ENCODE results near the gene FUT7. TPM values are rescaled to one million over a fixed set of nuclear protein-coding genes. Genes with fewer than 3 reads are reported as not detected.

FUT7 gene
- total RNA-seq, 1 experiment from 2014 or later = not detected

GRCh38 chr9:137023157-137023556 lies 8.7 kb downstream of the FUT7 start:
- BruUV-seq (replicated peaks) = no TSS peak
- Histone ChIP-seq H3K4me1 (ENCODE audit: control insufficient read depth in 1 of 2, insufficient read depth in 2 of 2, low read length in 2 of 2) (peaks cover 28 to 40% of the 10 kb centered on the region in 2 experiments; a peak in 3 of 4 replicates), H3K9me3 (ENCODE audit: control insufficient read depth in 1 of 2, insufficient read depth in 1 of 2, low read depth in 1 of 2, low read length in 2 of 2) (no peaks in the 10 kb centered on the region), H3K36me3 (ENCODE audit: control insufficient read depth in 1 of 2, insufficient read depth in 2 of 2, low read length in 2 of 2) (peaks cover 0 to 3% of the 10 kb centered on the region in 2 experiments; a peak in 1 of 4 replicates), H4K20me1 (ENCODE audit: insufficient read depth) (no peaks in the 10 kb centered on the region), H3K9ac (ENCODE audit: low read length) (no peak overlapping the region), H3K4me3 (replicated peaks in 1 of 2; ENCODE audit: low read depth in 1 of 2, low read length in 2 of 2) (no peak overlapping the region), H2AFZ (ENCODE audit: low read depth, low read length, poor library complexity, severe bottlenecking) (no peak overlapping the region), H3K27ac (ENCODE audit: low read depth, low read length) (peak overlapping the region; percentile 47; the same call in 1 of the 2 replicates), H3K27me3 (ENCODE audit: insufficient read depth, low read length) (no peaks in the 10 kb centered on the region), H3K4me2 (ENCODE audit: low read length) (no peak overlapping the region), H3K79me2 (ENCODE audit: insufficient read depth, low read length) (peaks cover 31% of the 10 kb centered on the region), H3K9me2 (ENCODE audit: insufficient read depth) (no peaks in the 10 kb centered on the region)
- DNase-seq (ENCODE audit: low read depth, low spot score) = no peak
- TF ChIP-seq CBX3 (IDR thresholded peaks at IDR 0.05; ENCODE audit: low read depth) = no peak
- TF ChIP-seq TCF7L2 (IDR thresholded peaks at IDR 0.05; ENCODE audit: borderline replicate concordance, extremely low read depth, insufficient read depth, insufficient read length) = no peak
- no peak for TF ChIP-seq ZNF274 (IDR thresholded peaks at IDR 0.05; ENCODE audit: low read depth, low read length)
- no peak for TF ChIP-seq RAD21 (IDR thresholded peaks at IDR 0.05; ENCODE audit: low read depth)
- ChIA-PET POLR2A (no interaction called here), RAD21 (ENCODE audit: low non-redundant PET in 1 of 2, low total read pairs in 2 of 2, uncharacterized antibody in 2 of 2, unreplicated experiment in 2 of 2) (interaction anchor here in 1 of 2 experiments (0.6 kb wide), 1 partner anchor 140 kb away, joined by 3 read pairs; no protein-coding TSS in a partner anchor), CTCF (interaction anchor here (1.8 kb wide), 1 partner anchor 12 kb away, joined by 14 read pairs; no protein-coding TSS in a partner anchor)
- intact Hi-C loops (cut with micrococcal nuclease) = no loop called here
- no peak for ATAC-seq

- H3K9me2 ChIP-seq (ENCODE audit: insufficient read depth) = no peaks in the 10 kb centered on the region
- H3K9me3 ChIP-seq (ENCODE audit: control insufficient read depth in 1 of 2, insufficient read depth in 1 of 2, low read depth in 1 of 2, low read length in 2 of 2) = no peaks in the 10 kb centered on the region
- DNase-seq (ENCODE audit: low read depth, low spot score) (no peak), ATAC-seq (no peak; the same call in 1 of the 2 replicates)
- peaks cover 31% of the 10 kb centered on the region for H3K79me2 ChIP-seq (ENCODE audit: insufficient read depth, low read length)
- H3K27me3 ChIP-seq (ENCODE audit: insufficient read depth, low read length) = no peaks in the 10 kb centered on the region
- ChIA-PET CTCF (interaction anchor here (0.6 to 1.8 kb wide), 3 partner anchors 12 to 44 kb away, joined by 4 to 14 read pairs (median 6); partner anchors contain the start of gene NPDC1), RAD21 (ENCODE audit: low non-redundant PET in 1 of 2, low total read pairs in 2 of 2, uncharacterized antibody in 2 of 2, unreplicated experiment in 2 of 2) (no interaction called here), POLR2A (no interaction called here)
- no peak overlapping the region for H3K4me3 ChIP-seq (replicated peaks in 1 of 2; ENCODE audit: low read depth in 1 of 2, low read length in 2 of 2)
- H4K20me1 ChIP-seq (ENCODE audit: insufficient read depth) = no peaks in the 10 kb centered on the region
- peak overlapping the region; percentile 38 for H3K9ac ChIP-seq (ENCODE audit: low read length)
- intact Hi-C loops (cut with micrococcal nuclease) = no loop called here
- peak overlapping the region; percentile 63 for H3K27ac ChIP-seq (ENCODE audit: low read depth, low read length)
- peaks cover 0 to 8% of the 10 kb centered on the region in 2 experiments; a peak in 2 of 4 replicates for H3K36me3 ChIP-seq (ENCODE audit: control insufficient read depth in 1 of 2, insufficient read depth in 2 of 2, low read length in 2 of 2)
- no TSS peak for BruUV-seq (replicated peaks)
- H3K4me2 ChIP-seq (ENCODE audit: low read length) = peak overlapping the region; percentile 58
- H3K4me1 ChIP-seq (ENCODE audit: control insufficient read depth in 1 of 2, insufficient read depth in 2 of 2, low read length in 2 of 2) = peaks cover 28 to 40% of the 10 kb centered on the region in 2 experiments; a peak in 3 of 4 replicates
- no peak overlapping the region for H2AFZ ChIP-seq (ENCODE audit: low read depth, low read length, poor library complexity, severe bottlenecking)
- TF ChIP-seq EGR1 (IDR thresholded peaks at IDR 0.05; ENCODE audit: low read depth) = no peak
- TF ChIP-seq CTCF (IDR thresholded peaks at IDR 0.05 in 2 of 3, conservative IDR thresholded peaks at IDR 0.05 in 1 of 3; ENCODE audit: borderline replicate concordance in 1 of 3, insufficient read depth in 1 of 3, low read depth in 2 of 3, low read length in 2 of 3) = no peak
- no peak for TF ChIP-seq SIN3A (IDR thresholded peaks at IDR 0.05; ENCODE audit: low read depth)
- TF ChIP-seq ZBTB33 (IDR thresholded peaks at IDR 0.05; ENCODE audit: extremely low read depth, insufficient replicate concordance, low read length) = no peak
- TF ChIP-seq ELF1 (IDR thresholded peaks at IDR 0.05; ENCODE audit: borderline replicate concordance, low read depth) = no peak
- no peak for TF ChIP-seq REST (IDR thresholded peaks at IDR 0.05; ENCODE audit: low read depth)
- TF ChIP-seq POLR2AphosphoS5 (IDR thresholded peaks at IDR 0.05; ENCODE audit: low read depth, low read length) = no peak
- TF ChIP-seq ZNF274 (IDR thresholded peaks at IDR 0.05; ENCODE audit: low read depth, low read length) = no peak
- TF ChIP-seq ZFX (IDR thresholded peaks at IDR 0.05) = no peak
These were observed 9.3 kb downstream of the FUT7 start for GRCh38 chr9:137022662-137023008.
